Hepatocyte (in vitro differentiated cells): ENCODE results near the gene EXOC6B.

Experiments used
- CTCF ChIP-seq: fragments of 200-600 bp; sonication (generic); IDR thresholded peaks from 2 replicates; pipeline ENCODE4 v1.5.1; 2016; ENCODE audit warnings: antibody characterized with exemption, mild to moderate bottlenecking; ENCODE audit not compliant: poor library complexity
- EZH2phosphoT487 ChIP-seq: fragments of 200-600 bp; sonication (generic); IDR thresholded peaks from one replicate; pipeline ENCODE4 v1.6.1; 2018; ENCODE audit warnings: antibody characterized with exemption, mild to moderate bottlenecking, low read depth, moderate library complexity; ENCODE audit not compliant: unreplicated experiment, severe bottlenecking

GRCh38 chr2:72755647-72756423 is 70.0 kb downstream of the EXOC6B start:
- no peak for TF ChIP-seq EZH2phosphoT487
- TF ChIP-seq CTCF = no peak
